Natural killer cell (primary cell): Measurements from ENCODE around the gene PCBP3. TPM values are rescaled to one million over a fixed set of nuclear protein-coding genes. Genes with fewer than 3 reads are reported as not detected.

Experiments
- ATAC-seq, 3 donors: fragments of 150-1000 bp in 2 of 3; fragments of 200-7000 bp in 1 of 3; cut with Tn5 transposase; 1 replicate in 1 of 3; 2 replicates in 2 of 3; pipeline ENCODE4 v1.10.0; 2021; ENCODE audit warnings: mild to moderate bottlenecking in 2 of 3, moderate library complexity in 2 of 3
- DNase-seq, 2 donors: peaks; one replicate each; pipeline versions ENCODE4 v3.0.0 to v3.0.0-alpha.2; 2013 to 2021; ENCODE audit warnings: mixed read lengths in 1 of 2
- H3K27ac ChIP-seq: one replicate; pipeline ENCODE4 v1.5.1; 2013; ENCODE audit warnings: mild to moderate bottlenecking, low read length
- H3K27me3 ChIP-seq: one replicate; pipeline ENCODE4 v1.6.1; 2013; ENCODE audit warnings: low read length; ENCODE audit not compliant: control insufficient read depth, insufficient read depth
- H3K36me3 ChIP-seq: one replicate; pipeline ENCODE4 v1.6.1; 2013; ENCODE audit warnings: low read length; ENCODE audit not compliant: control insufficient read depth, insufficient read depth
- H3K4me1 ChIP-seq: one replicate; pipeline ENCODE4 v1.6.1; 2013; ENCODE audit warnings: low read length; ENCODE audit not compliant: control insufficient read depth, insufficient read depth
- H3K4me3 ChIP-seq: one replicate; pipeline ENCODE4 v1.5.1; 2013; ENCODE audit warnings: low read length
- H3K9me3 ChIP-seq: one replicate; pipeline ENCODE4 v1.6.1; 2013; ENCODE audit warnings: low read length; ENCODE audit not compliant: control insufficient read depth, insufficient read depth
- H3K27ac Mint-ChIP-seq, 2 donors: one replicate each; pipeline ENCODE4 v1.8.0; 2022; ENCODE audit warnings: mild to moderate bottlenecking in 2 of 2, mixed read lengths in 2 of 2, moderate library complexity in 1 of 2
- H3K27me3 Mint-ChIP-seq, 2 donors: one replicate each; pipeline ENCODE4 v1.8.0; 2022; ENCODE audit warnings: low read depth in 2 of 2, mixed read lengths in 2 of 2
- H3K36me3 Mint-ChIP-seq: one replicate; pipeline ENCODE4 v1.8.0; 2022; ENCODE audit warnings: mixed read lengths
- H3K4me1 Mint-ChIP-seq, 2 donors: one replicate each; pipeline ENCODE4 v1.8.0; 2022; ENCODE audit warnings: mixed read lengths in 2 of 2
- H3K4me3 Mint-ChIP-seq: one replicate; pipeline ENCODE4 v1.8.0; 2022; ENCODE audit warnings: mild to moderate bottlenecking, moderate library complexity, mixed read lengths
- H3K9me3 Mint-ChIP-seq, 2 donors: one replicate each; pipeline ENCODE4 v1.8.0; 2022; ENCODE audit warnings: mixed read lengths in 2 of 2
- WGBS: methylation state at CpG from one replicate; pipeline ENCODE4 v1.1.7; 2013; ENCODE audit warnings: missing lambda C conversion rate; ENCODE audit not compliant: insufficient coverage; 5-methylcytosine and 5-hydroxymethylcytosine counted together
- intact Hi-C: fragments of 100-400 bp; cut with micrococcal nuclease; formaldehyde crosslinking; loops from one replicate; pipeline ENCODE4 v1.14.2; 2022
- total RNA-seq, 4 donors: library from RNA; stranded (reverse); fragments of 120-200 nt in 1 of 4; gene quantifications; one replicate each; pipeline versions ENCODE4 v1.2.3 to v1.2.4, GENCODE V29; 2013 to 2022
- TF ChIP-seq, protein P1 (sequence below): fragments of 200-600 bp; IDR thresholded peaks from one replicate; pipeline ENCODE4 v1.8.0; 2022; ENCODE audit warnings: antibody characterized with exemption

The PCBP3 gene
- total RNA-seq, 3 donors from 2014 or later (not counting 1 experiment from before 2014, with no cell fraction given), result 0.50 to 3.0 (median 0.52) TPM

DNA sequence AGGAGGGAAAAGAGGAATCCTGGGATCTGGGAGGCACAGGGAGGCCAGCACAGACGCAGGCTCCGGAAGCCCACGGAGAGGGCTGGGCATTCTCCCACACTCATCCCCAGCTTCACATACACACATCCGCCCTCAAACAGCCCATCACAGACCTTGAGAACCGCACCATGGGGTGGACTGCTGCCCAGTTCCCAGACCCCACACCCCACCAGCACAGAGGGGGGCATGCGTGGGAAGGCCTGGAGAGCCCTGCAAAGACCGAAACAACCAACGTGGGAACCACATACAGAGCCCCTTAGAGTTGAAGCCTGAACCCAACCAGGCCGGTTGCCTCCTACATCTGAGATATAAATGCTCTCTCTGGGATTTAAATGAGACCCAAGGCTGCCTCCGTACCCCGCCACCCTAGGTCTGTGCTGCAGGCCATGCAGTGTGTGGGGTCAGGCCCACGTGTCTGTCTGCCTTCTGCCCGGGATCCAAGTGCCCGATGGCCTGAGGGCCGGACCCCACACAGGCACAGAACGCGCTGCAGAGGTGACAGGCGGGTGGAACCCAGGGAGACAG lies 211.8 kb downstream of the PCBP3 start:
- Mint-ChIP-seq H3K36me3 (no peaks in the 10 kb centered on the region), H3K27ac (no peak overlapping the region), H3K9me3 (no peaks in the 10 kb centered on the region), H3K4me1 (no peaks in the 10 kb centered on the region), H3K4me3 (no peak overlapping the region), H3K27me3 (peaks cover 4 to 7% of the 10 kb centered on the region in 2 donors)
- no peaks in the 10 kb centered on the region for H3K9me3 ChIP-seq
- peaks cover under 1% of the 10 kb centered on the region for H3K4me1 ChIP-seq
- TF ChIP-seq, protein P1, sequence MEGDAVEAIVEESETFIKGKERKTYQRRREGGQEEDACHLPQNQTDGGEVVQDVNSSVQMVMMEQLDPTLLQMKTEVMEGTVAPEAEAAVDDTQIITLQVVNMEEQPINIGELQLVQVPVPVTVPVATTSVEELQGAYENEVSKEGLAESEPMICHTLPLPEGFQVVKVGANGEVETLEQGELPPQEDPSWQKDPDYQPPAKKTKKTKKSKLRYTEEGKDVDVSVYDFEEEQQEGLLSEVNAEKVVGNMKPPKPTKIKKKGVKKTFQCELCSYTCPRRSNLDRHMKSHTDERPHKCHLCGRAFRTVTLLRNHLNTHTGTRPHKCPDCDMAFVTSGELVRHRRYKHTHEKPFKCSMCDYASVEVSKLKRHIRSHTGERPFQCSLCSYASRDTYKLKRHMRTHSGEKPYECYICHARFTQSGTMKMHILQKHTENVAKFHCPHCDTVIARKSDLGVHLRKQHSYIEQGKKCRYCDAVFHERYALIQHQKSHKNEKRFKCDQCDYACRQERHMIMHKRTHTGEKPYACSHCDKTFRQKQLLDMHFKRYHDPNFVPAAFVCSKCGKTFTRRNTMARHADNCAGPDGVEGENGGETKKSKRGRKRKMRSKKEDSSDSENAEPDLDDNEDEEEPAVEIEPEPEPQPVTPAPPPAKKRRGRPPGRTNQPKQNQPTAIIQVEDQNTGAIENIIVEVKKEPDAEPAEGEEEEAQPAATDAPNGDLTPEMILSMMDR, result no peak
- no peak overlapping the region for H3K27ac ChIP-seq
- no peaks in the 10 kb centered on the region for H3K36me3 ChIP-seq
- WGBS, result 84% methylated on average over 18 of the region's 18 CpGs
- ATAC-seq (no peak), DNase-seq (no peak)
- H3K4me3 ChIP-seq, result no peak overlapping the region
- intact Hi-C loops, result no loop called here
- no peaks in the 10 kb centered on the region for H3K27me3 ChIP-seq

DNA sequence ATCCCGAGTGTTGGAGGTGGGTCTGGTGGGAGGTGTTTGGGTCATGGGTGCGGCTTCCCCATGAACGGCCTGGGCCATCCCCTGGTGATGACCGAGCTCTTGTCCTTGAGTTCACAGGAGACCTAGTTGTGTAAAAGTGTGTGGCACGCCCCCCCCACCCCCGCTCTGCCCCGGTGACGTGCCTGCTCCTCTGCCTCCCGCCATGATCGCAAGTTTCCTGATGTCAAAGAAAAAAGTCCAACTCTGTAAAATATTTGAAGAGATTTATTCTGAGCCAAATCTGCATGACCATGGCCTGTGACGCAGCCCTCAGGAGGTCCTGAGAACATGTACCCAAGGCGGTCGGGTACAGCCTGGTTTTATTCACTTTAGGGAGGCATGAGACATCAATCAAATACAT lies 212.9 kb downstream of the PCBP3 start:
- Mint-ChIP-seq H3K27me3 (peaks cover 0 to 4% of the 10 kb centered on the region in 2 donors), H3K9me3 (no peaks in the 10 kb centered on the region), H3K36me3 (no peaks in the 10 kb centered on the region), H3K27ac (no peak overlapping the region), H3K4me1 (peaks cover 0 to 7% of the 10 kb centered on the region in 2 donors), H3K4me3 (no peak overlapping the region)
- 89% methylated on average over 13 of the region's 13 CpGs for WGBS
- Histone ChIP-seq H3K4me1 (peaks cover 11% of the 10 kb centered on the region), H3K27me3 (no peaks in the 10 kb centered on the region), H3K4me3 (no peak overlapping the region), H3K36me3 (no peaks in the 10 kb centered on the region), H3K9me3 (no peaks in the 10 kb centered on the region), H3K27ac (no peak overlapping the region)
- no peak for DNase-seq
- TF ChIP-seq, protein P1, result no peak
- intact Hi-C loops, result no loop called here
- ATAC-seq, result no peak

DNA sequence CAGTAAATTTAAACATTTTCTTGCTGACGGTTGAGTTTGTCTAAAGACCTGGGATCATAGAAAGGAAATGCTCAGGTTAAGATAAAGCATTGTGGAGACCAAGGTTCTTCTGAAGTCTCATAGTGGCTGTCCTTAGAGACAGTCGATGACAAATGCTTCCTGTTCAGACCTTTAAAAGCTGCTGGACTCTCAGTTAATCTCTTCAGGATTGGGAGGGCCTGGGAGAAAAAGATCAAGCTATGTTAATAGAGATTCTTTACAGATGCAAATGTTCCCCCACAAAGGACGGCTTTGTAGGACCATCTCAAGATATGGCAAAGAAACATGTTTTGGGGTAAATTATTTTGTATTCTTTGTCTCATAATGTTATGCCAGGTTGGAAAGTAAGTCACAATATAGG lies 213.4 kb downstream of the PCBP3 start:
- Mint-ChIP-seq H3K27ac (no peak overlapping the region), H3K36me3 (no peaks in the 10 kb centered on the region), H3K27me3 (peaks cover 0 to 4% of the 10 kb centered on the region in 2 donors), H3K9me3 (no peaks in the 10 kb centered on the region), H3K4me3 (no peak overlapping the region), H3K4me1 (peaks cover 0 to 9% of the 10 kb centered on the region in 2 donors)
- Histone ChIP-seq H3K27me3 (no peaks in the 10 kb centered on the region), H3K36me3 (no peaks in the 10 kb centered on the region), H3K27ac (no peak overlapping the region), H3K4me1 (peaks cover 11% of the 10 kb centered on the region), H3K9me3 (no peaks in the 10 kb centered on the region), H3K4me3 (no peak overlapping the region)
- intact Hi-C loops, result no loop called here
- ATAC-seq, result no peak
- TF ChIP-seq, protein P1, result no peak
- no peak for DNase-seq
- WGBS, result 75% methylated on average over 3 of the region's 3 CpGs

- no peak overlapping the region for H3K27ac Mint-ChIP-seq
- intact Hi-C loops, result no loop called here
- peaks cover 0 to 9% of the 10 kb centered on the region in 2 donors for H3K4me1 Mint-ChIP-seq
- H3K9me3 ChIP-seq, result no peaks in the 10 kb centered on the region
- H3K36me3 ChIP-seq, result no peaks in the 10 kb centered on the region
- DNase-seq (no peak), ATAC-seq (no peak)
- 72% methylated on average over 6 of the region's 6 CpGs for WGBS
- peaks cover 11% of the 10 kb centered on the region for H3K4me1 ChIP-seq
- no peaks in the 10 kb centered on the region for H3K9me3 Mint-ChIP-seq
- no peak overlapping the region for H3K4me3 ChIP-seq
- H3K27me3 Mint-ChIP-seq, result peaks cover 0 to 4% of the 10 kb centered on the region in 2 donors
- no peaks in the 10 kb centered on the region for H3K27me3 ChIP-seq
- H3K36me3 Mint-ChIP-seq, result no peaks in the 10 kb centered on the region
- TF ChIP-seq, protein P1, result no peak
- H3K27ac ChIP-seq, result no peak overlapping the region
- no peak overlapping the region for H3K4me3 Mint-ChIP-seq
These were observed 214.2 kb downstream of the PCBP3 start for GRCh38 chr21:45857761-45858160.
